ENCODE measurements around the gene MPP2. TPM values are rescaled to one million over a fixed set of nuclear protein-coding genes. Genes with fewer than 3 reads are reported as not detected.

The MPP2 gene
- total and polyA plus RNA-seq, 2 of the 13 experiments (the other 11 are each of a cell fraction or from before 2014, with no cell fraction given), result 0.20 to 1.7 TPM

- CTCF ChIA-PET (ENCODE audit: low intra/inter-chr PET ratio, low total read pairs), result no interaction called here
- intact Hi-C loops (cut with micrococcal nuclease; ENCODE audit: unreplicated experiment), result no loop called here
- no TSS peak for BruUV-seq (replicated peaks)
- H3K4me3 ChIP-seq (replicated peaks in 1 of 3; ENCODE audit: insufficient read depth in 1 of 3, low read depth in 2 of 3, low read length in 3 of 3), result no peak overlapping the region
- H3K79me2 ChIP-seq (ENCODE audit: insufficient read depth, low read length), result no peaks in the 10 kb centered on the region
- FAIRE-seq (no peak), DNase-seq (ENCODE audit: low spot score) (no peak), ATAC-seq (no peak)
- peaks cover 17 to 83% of the 10 kb centered on the region in 2 experiments; a peak in 4 of 5 replicates for H3K27me3 ChIP-seq (ENCODE audit: control insufficient read depth in 1 of 2, insufficient read depth in 2 of 2, low read length in 2 of 2)
- H3K4me1 ChIP-seq (ENCODE audit: insufficient read depth, low read length), result peaks cover 14% of the 10 kb centered on the region
- H3K27ac ChIP-seq (ENCODE audit: extremely low read length, insufficient read depth, low read length), result no peak overlapping the region
- H3K9ac ChIP-seq (ENCODE audit: insufficient read depth, low read depth, low read length), result no peak overlapping the region
- no peak overlapping the region for H2AFZ ChIP-seq (ENCODE audit: low read length)
- no peak for TF ChIP-seq CAMTA2 (CRISPR knock-in tag; IDR thresholded peaks at IDR 0.05; ENCODE audit: borderline replicate concordance)
- no peak for TF ChIP-seq ZNF800 (CRISPR knock-in tag; IDR thresholded peaks at IDR 0.05)
- no peak for TF ChIP-seq MAFF (IDR thresholded peaks at IDR 0.05; ENCODE audit: low read depth, low read length)
- TF ChIP-seq ZNF784 (CRISPR knock-in tag; IDR thresholded peaks at IDR 0.05; ENCODE audit: borderline replicate concordance), result no peak
- TF ChIP-seq HOXA5 (CRISPR knock-in tag; IDR thresholded peaks at IDR 0.05), result no peak
- 39% methylated on average over 8 of the region's 8 CpGs for WGBS (ENCODE audit: low lambda C conversion rate)
- no peak overlapping the region for H3K4me2 ChIP-seq (ENCODE audit: low read depth, low read length)
- no peaks in the 10 kb centered on the region for H4K20me1 ChIP-seq (ENCODE audit: insufficient read depth, low read length)
- H3K36me3 ChIP-seq (replicated peaks in 1 of 2; ENCODE audit: control insufficient read depth in 1 of 2, insufficient read depth in 2 of 2, low read length in 2 of 2), result no peaks in the 10 kb centered on the region
- no peaks in the 10 kb centered on the region for H3K9me3 ChIP-seq (ENCODE audit: low read length)
- in situ Hi-C loops (cut with HindIII; ENCODE audit: extremely low pct_ligation_motif_present, low pct_unique_long_range_greater_than_20kb), result no loop called here
- POLR2A ChIA-PET, result no interaction called here
These were observed 48.9 kb upstream of the MPP2 start for GRCh38 chr17:43956222-43956621.

DNA sequence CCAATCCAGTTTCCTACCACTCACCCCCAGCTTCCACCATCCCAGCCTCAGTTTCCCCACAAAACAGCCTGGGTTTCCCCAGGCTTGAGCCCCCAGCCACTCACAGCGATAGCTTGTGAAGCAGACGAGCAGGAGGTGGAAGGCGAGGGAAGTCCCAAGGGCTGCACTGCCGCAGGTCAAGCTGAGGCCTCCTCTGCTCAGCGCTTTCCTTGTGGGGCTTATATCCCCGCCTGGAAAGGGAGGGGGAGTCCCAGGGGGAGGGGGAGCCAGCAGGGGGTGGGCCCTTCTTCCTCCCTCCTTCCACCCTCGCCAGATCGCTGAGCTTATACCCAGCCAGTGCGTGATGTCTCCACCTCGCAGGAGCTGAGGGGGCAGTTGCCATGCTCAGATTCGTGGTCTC, 46.4 kb upstream of the MPP2 start, which contains the start of gene PYY:
Gene PYY, minus strand, starts transcription at position 195 of the 400 bp plus-strand sequence. CDS start 457 bp downstream, outside the sequence.
- Histone ChIP-seq H3K9me3 (ENCODE audit: low read length) (no peaks in the 10 kb centered on the region), H3K4me3 (replicated peaks in 1 of 3; ENCODE audit: insufficient read depth in 1 of 3, low read depth in 2 of 3, low read length in 3 of 3) (peak within 1 kb of the TSS in 1 of 3 experiments; percentile 30; a peak in 1 of 6 replicates), H3K4me1 (ENCODE audit: insufficient read depth, low read length) (peaks cover 14% of the 10 kb centered on the region), H3K4me2 (ENCODE audit: low read depth, low read length) (peak within 1 kb of the TSS; percentile 56), H2AFZ (ENCODE audit: low read length) (no peak within 1 kb of the TSS), H3K79me2 (ENCODE audit: insufficient read depth, low read length) (no peaks in the 10 kb centered on the region), H3K27ac (ENCODE audit: extremely low read length, insufficient read depth, low read length) (no peak within 1 kb of the TSS), H3K27me3 (ENCODE audit: control insufficient read depth in 1 of 2, insufficient read depth in 2 of 2, low read length in 2 of 2) (peaks cover 25 to 89% of the 10 kb centered on the region in 2 experiments; a peak in 4 of 5 replicates), H4K20me1 (ENCODE audit: insufficient read depth, low read length) (no peaks in the 10 kb centered on the region), H3K36me3 (replicated peaks in 1 of 2; ENCODE audit: control insufficient read depth in 1 of 2, insufficient read depth in 2 of 2, low read length in 2 of 2) (no peaks in the 10 kb centered on the region), H3K9ac (ENCODE audit: insufficient read depth, low read depth, low read length) (no peak within 1 kb of the TSS)
- ATAC-seq, result no peak
- in situ Hi-C loops (cut with HindIII; ENCODE audit: extremely low pct_ligation_motif_present, low pct_unique_long_range_greater_than_20kb) (no loop called here), intact Hi-C loops (cut with micrococcal nuclease; ENCODE audit: unreplicated experiment) (no loop called here)
- 26% methylated on average over 11 of the region's 11 CpGs for WGBS (ENCODE audit: low lambda C conversion rate)
- CTCF ChIA-PET (ENCODE audit: low intra/inter-chr PET ratio, low total read pairs), result no interaction called here
- POLR2A ChIA-PET, result no interaction called here
- no peak for FAIRE-seq
- no TSS peak for BruUV-seq (replicated peaks)
- no peak for DNase-seq (ENCODE audit: low spot score)
- TF ChIP-seq ZNF558 (CRISPR knock-in tag; IDR thresholded peaks at IDR 0.05; ENCODE audit: borderline replicate concordance), result no peak
- TF ChIP-seq ZNF256 (CRISPR knock-in tag; conservative IDR thresholded peaks at IDR 0.05), result no peak
- no peak for TF ChIP-seq ELF3 (CRISPR knock-in tag; IDR thresholded peaks at IDR 0.05)
- no peak for TF ChIP-seq MXD4 (CRISPR knock-in tag; IDR thresholded peaks at IDR 0.05)
- TF ChIP-seq ZNF441 (CRISPR knock-in tag; IDR thresholded peaks at IDR 0.05; ENCODE audit: borderline replicate concordance), result no peak
- TF ChIP-seq ZNF235 (CRISPR knock-in tag; IDR thresholded peaks at IDR 0.05; ENCODE audit: borderline replicate concordance), result no peak
- TF ChIP-seq ZNF550 (CRISPR knock-in tag; IDR thresholded peaks at IDR 0.05; ENCODE audit: borderline replicate concordance), result no peak
- no peak for TF ChIP-seq MED8 (CRISPR knock-in tag; IDR thresholded peaks at IDR 0.05; ENCODE audit: insufficient replicate concordance)
- TF ChIP-seq, protein P1, sequence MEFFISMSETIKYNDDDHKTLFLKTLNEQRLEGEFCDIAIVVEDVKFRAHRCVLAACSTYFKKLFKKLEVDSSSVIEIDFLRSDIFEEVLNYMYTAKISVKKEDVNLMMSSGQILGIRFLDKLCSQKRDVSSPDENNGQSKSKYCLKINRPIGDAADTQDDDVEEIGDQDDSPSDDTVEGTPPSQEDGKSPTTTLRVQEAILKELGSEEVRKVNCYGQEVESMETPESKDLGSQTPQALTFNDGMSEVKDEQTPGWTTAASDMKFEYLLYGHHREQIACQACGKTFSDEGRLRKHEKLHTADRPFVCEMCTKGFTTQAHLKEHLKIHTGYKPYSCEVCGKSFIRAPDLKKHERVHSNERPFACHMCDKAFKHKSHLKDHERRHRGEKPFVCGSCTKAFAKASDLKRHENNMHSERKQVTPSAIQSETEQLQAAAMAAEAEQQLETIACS (CRISPR knock-in tag; IDR thresholded peaks at IDR 0.05), result no peak
- no peak for TF ChIP-seq FOXM1 (CRISPR knock-in tag; IDR thresholded peaks at IDR 0.05)
- no peak for TF ChIP-seq ERF (CRISPR knock-in tag; IDR thresholded peaks at IDR 0.05)

All from HepG2 (cell line).